ENCODE results near the gene PPM1H. TPM values are rescaled to one million over a fixed set of nuclear protein-coding genes. Genes with fewer than 3 reads are reported as not detected.

Gene PPM1H
- total and polyA plus RNA-seq, 2 of the 8 experiments (the other 6 are each of a cell fraction or from before 2014, with no cell fraction given): 16.4 to 36.1 TPM

DNA sequence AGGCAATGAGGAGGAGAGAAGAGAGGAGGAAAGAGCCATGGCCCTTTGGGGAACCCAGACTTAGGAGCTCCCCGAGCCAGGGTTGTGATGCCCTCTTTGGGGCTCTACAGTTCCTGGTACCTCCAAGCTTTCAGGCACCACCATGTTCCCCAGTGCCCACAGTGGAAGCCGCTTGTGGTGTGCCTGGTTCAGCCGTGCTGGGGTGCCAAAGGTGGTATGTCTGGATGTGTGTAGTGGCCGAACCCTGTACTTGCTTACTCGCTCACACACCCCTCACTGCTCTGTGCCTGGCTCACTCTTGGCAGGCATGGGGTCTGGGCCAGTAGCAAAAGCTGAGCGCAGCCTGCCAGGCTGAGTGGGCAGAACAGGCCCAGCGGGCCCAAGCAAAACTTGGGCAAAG, 257.6 kb downstream of the PPM1H start:
- Histone ChIP-seq H2AFZ (ENCODE audit: low read length) (no peak overlapping the region), H3K56ac (replicated peaks; ENCODE audit: insufficient read length, low read depth, low read length) (no peak overlapping the region), H4K8ac (ENCODE audit: extremely low read depth, insufficient read depth, low read length) (no peak overlapping the region), H4K20me1 (replicated peaks in 1 of 2; ENCODE audit: control insufficient read depth in 1 of 2, insufficient read depth in 2 of 2, low read length in 2 of 2) (no peaks in the 10 kb centered on the region), H3K18ac (ENCODE audit: extremely low read depth, low read length) (no peak overlapping the region), H3K9ac (replicated peaks in 1 of 4; ENCODE audit: extremely low read depth in 1 of 4, low read depth in 3 of 4, low read length in 3 of 4) (no peak overlapping the region), H3K9me3 (ENCODE audit: insufficient read depth in 2 of 2, low read depth in 1 of 2, low read length in 1 of 2) (peaks cover 5 to 10% of the 10 kb centered on the region in 2 experiments; a peak in 3 of 4 replicates), H2BK120ac (replicated peaks; ENCODE audit: low read depth, low read length) (no peak overlapping the region), H3K36me3 (ENCODE audit: control insufficient read depth in 2 of 4, insufficient read depth in 4 of 4, low read length in 3 of 4) (no peaks in the 10 kb centered on the region), H2BK20ac (ENCODE audit: low read length) (no peak overlapping the region), H2BK15ac (ENCODE audit: low read length) (no peak overlapping the region), H3K4ac (replicated peaks; ENCODE audit: insufficient read length, low read depth, low read length) (no peak overlapping the region), H2AK5ac (ENCODE audit: low read depth, low read length) (no peak overlapping the region), H3K27ac (ENCODE audit: low read depth, low read length) (no peak overlapping the region), H4K5ac (ENCODE audit: insufficient read length, low read depth, low read length) (no peak overlapping the region), H2BK12ac (ENCODE audit: low read depth, low read length) (no peak overlapping the region), H3K4me1 (replicated peaks in 1 of 4; ENCODE audit: control insufficient read depth in 3 of 4, insufficient read depth in 4 of 4, low read length in 3 of 4) (peaks cover 0 to 8% (median 4%) of the 10 kb centered on the region in 4 experiments; a peak in 3 of 7 replicates), H3K14ac (ENCODE audit: insufficient read length) (no peak overlapping the region), H2BK5ac (ENCODE audit: low read depth, low read length) (no peak overlapping the region), H3K4me3 (ENCODE audit: extremely low read depth in 1 of 4, insufficient read depth in 2 of 4, low read depth in 3 of 4, low read length in 4 of 4) (no peak overlapping the region), H3K79me2 (ENCODE audit: control insufficient read depth in 1 of 2, insufficient read depth in 2 of 2, low read length in 2 of 2) (no peaks in the 10 kb centered on the region), H3K4me2 (ENCODE audit: insufficient read depth in 1 of 2, low read depth in 2 of 2, low read length in 2 of 2) (no peak overlapping the region), H3K79me1 (ENCODE audit: low read depth, low read length) (no peaks in the 10 kb centered on the region), H3K23me2 (ENCODE audit: low read depth, low read length) (no peaks in the 10 kb centered on the region), H3K27me3 (replicated peaks in 1 of 4; ENCODE audit: control insufficient read depth in 3 of 4, extremely low read depth in 1 of 4, insufficient read depth in 3 of 4, low read length in 3 of 4) (no peaks in the 10 kb centered on the region), H3K23ac (ENCODE audit: insufficient read length) (no peak overlapping the region), H4K91ac (replicated peaks; ENCODE audit: insufficient read length, low read length) (no peak overlapping the region)
- FAIRE-seq (no peak), DNase-seq (ENCODE audit: low read depth in 1 of 2, low spot score in 2 of 2) (no peak)
- CTCF ChIA-PET (ENCODE audit: partially characterized antibody): interaction anchor here (0.7 to 2.0 kb wide), 3 partner anchors 12 to 102 kb away, joined by 3 to 6 read pairs (median 5); no protein-coding TSS in a partner anchor
- POLR2A ChIA-PET (ENCODE audit: partially characterized antibody): interaction anchor here (1.7 kb wide), 1 partner anchor 10 kb away, joined by 5 read pairs; no protein-coding TSS in a partner anchor
- 93% methylated on average over 6 of the region's 7 CpGs; no CpG with 5 or more reads in 1 of the 2 experiments for WGBS, 2 experiments (ENCODE audit: extremely low coverage in 1 of 2, insufficient coverage in 1 of 2, insufficient read length in 1 of 2, insufficient replicate concordance in 2 of 2, low coverage in 1 of 2, low lambda C conversion rate in 2 of 2, missing lambda C conversion rate in 1 of 2)
- TF ChIP-seq CTBP2 (IDR thresholded peaks at IDR 0.05; ENCODE audit: borderline replicate concordance, insufficient read depth, insufficient read length, low read length): no peak
- TF ChIP-seq EZH2 (IDR thresholded peaks at IDR 0.05; ENCODE audit: low read depth, low read length, severe bottlenecking): no peak
- no peak for TF ChIP-seq ZNF274 (IDR thresholded peaks at IDR 0.05; ENCODE audit: borderline replicate concordance, extremely low read depth, low read length)
- TF ChIP-seq BCL11A (IDR thresholded peaks at IDR 0.05; ENCODE audit: low read depth in 2 of 2, low read length in 2 of 2): no peak
- TF ChIP-seq MAFK (IDR thresholded peaks at IDR 0.05; ENCODE audit: low read depth, low read length): no peak
- no peak for TF ChIP-seq TCF12 (IDR thresholded peaks at IDR 0.05; ENCODE audit: low read depth, low read length)
- TF ChIP-seq, protein P1, sequence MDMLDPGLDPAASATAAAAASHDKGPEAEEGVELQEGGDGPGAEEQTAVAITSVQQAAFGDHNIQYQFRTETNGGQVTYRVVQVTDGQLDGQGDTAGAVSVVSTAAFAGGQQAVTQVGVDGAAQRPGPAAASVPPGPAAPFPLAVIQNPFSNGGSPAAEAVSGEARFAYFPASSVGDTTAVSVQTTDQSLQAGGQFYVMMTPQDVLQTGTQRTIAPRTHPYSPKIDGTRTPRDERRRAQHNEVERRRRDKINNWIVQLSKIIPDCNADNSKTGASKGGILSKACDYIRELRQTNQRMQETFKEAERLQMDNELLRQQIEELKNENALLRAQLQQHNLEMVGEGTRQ (IDR thresholded peaks at IDR 0.05; ENCODE audit: low read length): no peak
- no peak for TF ChIP-seq TAF1 (IDR thresholded peaks at IDR 0.05; ENCODE audit: low read depth, low read length)
- TF ChIP-seq ASH2L (IDR thresholded peaks at IDR 0.05; ENCODE audit: low read length): no peak
- no peak for TF ChIP-seq POLR2AphosphoS5 (IDR thresholded peaks at IDR 0.05; ENCODE audit: low read depth, low read length)
- no peak for TF ChIP-seq EP300 (IDR thresholded peaks at IDR 0.05; ENCODE audit: borderline replicate concordance in 1 of 2, low read depth in 2 of 2, low read length in 2 of 2)
- TF ChIP-seq SAP30 (IDR thresholded peaks at IDR 0.05; ENCODE audit: insufficient read depth, insufficient replicate concordance, low read length): no peak
- no peak for TF ChIP-seq SP4 (IDR thresholded peaks at IDR 0.05; ENCODE audit: low read length)
